K562 (cell line): ENCODE data around the gene ZNF839. TPM values are rescaled to one million over a fixed set of nuclear protein-coding genes. Genes with fewer than 3 reads are reported as not detected.
A peak's percentile ranks its signal among the peaks of the same experiment; 100 is the strongest.

ENCODE experiments used
- BRCA1 ChIP-seq, 2 experiments: fragments of 450-650 bp in 1 of 2; sonication (generic) in 1 of 2; formaldehyde crosslinking in 1 of 2; IDR thresholded peaks; 2 replicates each; pipeline versions ENCODE4 v1.5.0 to v1.6.1; 2017 to 2020; ENCODE audit warnings: mild to moderate bottlenecking in 1 of 2, missing genetic modification reagents in 1 of 2
- CBFA2T2 ChIP-seq: fragments of 450-650 bp; conservative IDR thresholded peaks from 2 replicates; pipeline ENCODE4 v1.6.1; 2017; ENCODE audit warnings: mild to moderate bottlenecking
- EZH2 ChIP-seq: IDR thresholded peaks from 2 replicates; pipeline ENCODE4 v1.6.1; 2012; ENCODE audit warnings: low read depth, mild to moderate bottlenecking, inconsistent platforms, low read length, borderline replicate concordance
- HMG20B ChIP-seq: fragments of 250-450 bp; sonication (Bioruptor Pico); IDR thresholded peaks from 2 replicates; pipeline ENCODE4 v1.5.0; 2021; ENCODE audit warnings: mild to moderate bottlenecking
- KLF13 ChIP-seq: fragments of 450-650 bp; IDR thresholded peaks from 2 replicates; pipeline ENCODE4 v1.6.1; 2016; ENCODE audit warnings: missing genetic modification characterization, low read depth, mild to moderate bottlenecking, missing compliant biosample characterization, moderate library complexity, borderline replicate concordance
- MBD1 ChIP-seq: fragments of 250-450 bp; sonication (Bioruptor Pico); IDR thresholded peaks from 2 replicates; pipeline ENCODE4 v1.8.0; 2022; ENCODE audit warnings: inconsistent platforms
- MYBL2 ChIP-seq, 2 experiments: fragments of 450-650 bp in 1 of 2; sonication (generic) in 1 of 2; formaldehyde crosslinking in 1 of 2; IDR thresholded peaks; 2 replicates each; pipeline versions ENCODE4 v1.6.1 to v1.8.1; 2017 to 2022; ENCODE audit warnings: borderline replicate concordance in 1 of 2, inconsistent platforms in 1 of 2, low read depth in 1 of 2, mild to moderate bottlenecking in 1 of 2, missing genetic modification reagents in 1 of 2, moderate library complexity in 1 of 2
- NFATC3 ChIP-seq: fragments of 450-650 bp; IDR thresholded peaks from 2 replicates; pipeline ENCODE4 v1.6.1; 2017; ENCODE audit warnings: mild to moderate bottlenecking
- NFXL1 ChIP-seq: fragments of 450-650 bp; formaldehyde crosslinking; IDR thresholded peaks from 2 replicates; pipeline ENCODE4 v1.4.0; 2021; ENCODE audit warnings: mild to moderate bottlenecking
- PHF8 ChIP-seq: fragments of 200-600 bp; sonication (generic); IDR thresholded peaks from 2 replicates; pipeline ENCODE4 v1.6.1; 2012; ENCODE audit warnings: mixed run types, mild to moderate bottlenecking, inconsistent platforms, low read length, moderate library complexity, borderline replicate concordance
- PML ChIP-seq: IDR thresholded peaks from 2 replicates; pipeline ENCODE4 v1.6.1; 2012; ENCODE audit warnings: low read length, inconsistent platforms
- RREB1 ChIP-seq: fragments of 250-450 bp; sonication (Bioruptor Pico); IDR thresholded peaks from 2 replicates; pipeline ENCODE4 v1.4.0; 2020
- SRSF3 ChIP-seq: fragments of 200-400 bp; formaldehyde crosslinking; IDR thresholded peaks from 2 replicates; pipeline ENCODE4 v1.6.1; 2016; ENCODE audit warnings: mild to moderate bottlenecking, low read length, moderate library complexity; ENCODE audit not compliant: insufficient read depth
- TAF15 ChIP-seq: fragments of 200-400 bp; formaldehyde crosslinking; IDR thresholded peaks from 2 replicates; pipeline ENCODE4 v1.6.1; 2017; ENCODE audit warnings: mild to moderate bottlenecking, low read depth, low read length, moderate library complexity
- TBP ChIP-seq: optimal IDR thresholded peaks from 2 replicates; pipeline ENCODE3; 2011; ENCODE audit warnings: low read depth, low read length, improper control_type of control experiment
- TEAD2 ChIP-seq: fragments of 450-650 bp; IDR thresholded peaks from 2 replicates; pipeline ENCODE4 v1.6.1; 2016; ENCODE audit warnings: missing genetic modification characterization, control low read depth, missing compliant biosample characterization
- ZBTB8A ChIP-seq: fragments of 450-650 bp; IDR thresholded peaks from 2 replicates; pipeline ENCODE4 v1.6.1; 2018; ENCODE audit warnings: mild to moderate bottlenecking, moderate library complexity; ENCODE audit not compliant: partially characterized antibody
- ZNF133 ChIP-seq: fragments of 250-450 bp; sonication (Bioruptor Pico); IDR thresholded peaks from 2 replicates; pipeline ENCODE4 v1.4.0; 2020; ENCODE audit warnings: mild to moderate bottlenecking
- ZNF347 ChIP-seq: fragments of 450-650 bp; formaldehyde crosslinking; IDR thresholded peaks from 2 replicates; pipeline ENCODE4 v1.4.0; 2020; ENCODE audit warnings: low read depth, mild to moderate bottlenecking, moderate library complexity
- ZNF644 ChIP-seq: fragments of 200-800 bp; sonication (Bioruptor generic); IDR thresholded peaks from 2 replicates; pipeline ENCODE4 v1.6.1; 2016; ENCODE audit warnings: low read depth, missing genetic modification characterization, missing compliant biosample characterization
- ZSCAN29 ChIP-seq: fragments of 450-650 bp; IDR thresholded peaks from 2 replicates; pipeline ENCODE4 v1.6.1; 2017
- polyA plus RNA-seq, 8 experiments: library from polyadenylated mRNA; depleted of rRNA in 4 of 8; stranded (reverse) in 5 of 8; unstranded in 3 of 8; fragments of >200 nt; fragmentation: Nextera tagmentation in 2 of 8; fragmentation: Illumina TruSeq in 1 of 8; extraction: Ambion mirVana in 2 of 8; extraction: Trizol in 1 of 8; gene quantifications; 2 replicates each; pipeline versions ENCODE4 v1.2.1 to v1.2.3, GENCODE V29; 2011 to 2014; ENCODE audit warnings: inconsistent platforms in 1 of 8, missing spikeins in 1 of 8
- total RNA-seq, 7 experiments: library from RNA; depleted of rRNA in 6 of 7; stranded (reverse); fragments of >200 nt in 6 of 7; fragmentation: Illumina TruSeq in 2 of 7; extraction: Trizol in 2 of 7; gene quantifications; 2 replicates each; pipeline versions ENCODE4 v1.2.1 to v1.2.3, GENCODE V29; 2011 to 2021; ENCODE audit warnings: low replicate concordance in 1 of 7

Gene ZNF839
- total and polyA plus RNA-seq, 9 of the 15 experiments (the other 6 are each of a cell fraction or from before 2014, with no cell fraction given) = 0.42 to 8.4 (median 5.7) TPM

- no peak for TF ChIP-seq MBD1 (CRISPR knock-in tag)
- no peak for TF ChIP-seq ZNF133 (CRISPR knock-in tag)
- no peak for TF ChIP-seq BRCA1 (IDR thresholded peaks at IDR 0.05)
- TF ChIP-seq BRCA1 (CRISPR knock-in tag; IDR thresholded peaks at IDR 0.05) = no peak
- no peak for TF ChIP-seq NFATC3
- no peak for TF ChIP-seq CBFA2T2
- TF ChIP-seq TAF15 = no peak
- no peak for TF ChIP-seq EZH2
- no peak for TF ChIP-seq NFXL1
- TF ChIP-seq ZNF347 (CRISPR knock-in tag) = no peak
- no peak for TF ChIP-seq RREB1 (CRISPR knock-in tag)
- TF ChIP-seq KLF13 = no peak
- TF ChIP-seq ZNF644 = no peak
- peak; percentile 34 for TF ChIP-seq TBP
- no peak for TF ChIP-seq SRSF3
- no peak for TF ChIP-seq TEAD2 (tag)
- TF ChIP-seq PML = no peak
- peak; percentile 38; the same call in 1 of the 2 replicates for TF ChIP-seq PHF8
- TF ChIP-seq ZSCAN29 = no peak
- no peak for TF ChIP-seq ZBTB8A
- TF ChIP-seq HMG20B (CRISPR knock-in tag) = no peak
- TF ChIP-seq MYBL2 (IDR thresholded peaks at IDR 0.05; ENCODE audit: low read depth) = no peak
- no peak for TF ChIP-seq MYBL2 (CRISPR knock-in tag; IDR thresholded peaks at IDR 0.05; ENCODE audit: borderline replicate concordance)
Measured at GRCh38 chr14:102304611-102305506, 14.7 kb upstream of the ZNF839 start, which contains the start of gene MOK (continued).
